ENCODE results near the gene PATZ1. TPM values are rescaled to one million over a fixed set of nuclear protein-coding genes. Genes with fewer than 3 reads are reported as not detected.

Gene PATZ1
- total and polyA plus RNA-seq, 2 donors (not counting 3 experiments of a cell fraction or from before 2014, with no cell fraction given) = 19.7 to 23.7 TPM

GRCh38 chr22:31332010-31332409 lies 14.1 kb downstream of the PATZ1 start:
- Histone ChIP-seq H3K9me1 (replicated peaks; ENCODE audit: control insufficient read depth, extremely low read depth, insufficient read depth, low read length) (no peaks in the 10 kb centered on the region), H3K4me3 (replicated peaks in 1 of 3; ENCODE audit: insufficient read depth in 1 of 3, low read depth in 1 of 3, low read length in 3 of 3) (no peak overlapping the region), H3K4me2 (ENCODE audit: insufficient read depth, low read length) (no peak overlapping the region), H4K20me1 (replicated peaks; ENCODE audit: control insufficient read depth, extremely low read depth, insufficient read depth, low read length) (no peaks in the 10 kb centered on the region), H3K36me3 (ENCODE audit: control insufficient read depth in 2 of 2, extremely low read depth in 1 of 2, insufficient read depth in 2 of 2, low read length in 2 of 2) (peaks cover 10 to 54% of the 10 kb centered on the region in 2 experiments), H3K27me3 (ENCODE audit: control insufficient read depth in 2 of 2, insufficient read depth in 2 of 2, low read length in 2 of 2) (no peaks in the 10 kb centered on the region), H3K27ac (ENCODE audit: insufficient read depth, low read depth, low read length) (no peak overlapping the region), H3K4me1 (ENCODE audit: control insufficient read depth, extremely low read depth, insufficient read depth, low read length) (no peaks in the 10 kb centered on the region), H3K9me3 (replicated peaks; ENCODE audit: control insufficient read depth, insufficient read depth, low read length) (no peaks in the 10 kb centered on the region), H3K9ac (replicated peaks; ENCODE audit: extremely low read depth, insufficient read depth, low read length) (no peak overlapping the region), H3K79me2 (ENCODE audit: control insufficient read depth, insufficient read depth, low read length) (no peaks in the 10 kb centered on the region), H2AFZ (ENCODE audit: low read depth, low read length) (no peak overlapping the region)
- ChIA-PET POLR2A (no interaction called here), CTCF (interaction anchor here (1.8 kb wide), 1 partner anchor 19 kb away, joined by 8 read pairs; no protein-coding TSS in a partner anchor)
- DNase-seq (ENCODE audit: low read depth, low spot score) = no peak
- intact Hi-C loops (cut with micrococcal nuclease) (no loop called here), dilution Hi-C loops (cut with MboI; ENCODE audit: extremely low pct_ligation_motif_present, low sequenced_read_pairs) (no loop called here)
- no TSS peak for BruUV-seq (replicated peaks)
- no peak for FAIRE-seq
- TF ChIP-seq FOS (IDR thresholded peaks at IDR 0.05; ENCODE audit: borderline replicate concordance, insufficient read depth, low read length) (no peak), EZH2 (IDR thresholded peaks at IDR 0.05; ENCODE audit: borderline replicate concordance, low read depth, low read length, severe bottlenecking) (no peak), POLR2AphosphoS5 (IDR thresholded peaks at IDR 0.05; ENCODE audit: insufficient read depth, low read depth, low read length) (no peak), JUN (IDR thresholded peaks at IDR 0.05; ENCODE audit: borderline replicate concordance, insufficient read depth, insufficient read length, low read depth) (no peak), MYC (IDR thresholded peaks at IDR 0.05; ENCODE audit: low read depth, low read length) (no peak), CTCF (IDR thresholded peaks at IDR 0.05; ENCODE audit: extremely low read depth in 1 of 2, insufficient read depth in 1 of 2, low read depth in 1 of 2, low read length in 2 of 2) (no peak), POLR2A (IDR thresholded peaks at IDR 0.05; ENCODE audit: low read depth, low read length) (no peak), MAX (IDR thresholded peaks at IDR 0.05; ENCODE audit: insufficient read depth, insufficient read length) (no peak)
